Ishikawa (cell line): ENCODE data around the gene LCE2A.

ENCODE experiments used
- CEBPB ChIP-seq: IDR thresholded peaks from 2 replicates; pipeline ENCODE4 v1.6.1; 2012
- CREB1 ChIP-seq: IDR thresholded peaks from 2 replicates; pipeline ENCODE4 v1.6.1; 2012; ENCODE audit warnings: low read depth
- EGR1 ChIP-seq: IDR thresholded peaks from 2 replicates; pipeline ENCODE4 v1.6.1; 2012
- EP300 ChIP-seq: IDR thresholded peaks from 2 replicates; pipeline ENCODE4 v1.6.1; 2012; ENCODE audit warnings: borderline replicate concordance
- FOXM1 ChIP-seq: IDR thresholded peaks from 2 replicates; pipeline ENCODE4 v1.6.1; 2012; ENCODE audit warnings: low read depth, borderline replicate concordance
- NFIC ChIP-seq: IDR thresholded peaks from 2 replicates; pipeline ENCODE4 v1.6.1; 2012
- RAD21 ChIP-seq: IDR thresholded peaks from 2 replicates; pipeline ENCODE4 v1.6.1; 2012; ENCODE audit warnings: low read depth
- TAF1 ChIP-seq: IDR thresholded peaks from 2 replicates; pipeline ENCODE4 v1.6.1; 2012; ENCODE audit warnings: low read depth, mild to moderate bottlenecking
- TCF12 ChIP-seq: IDR thresholded peaks from 2 replicates; pipeline ENCODE4 v1.6.1; 2012; ENCODE audit warnings: low read depth
- TEAD4 ChIP-seq: IDR thresholded peaks from 2 replicates; pipeline ENCODE4 v1.6.1; 2012
- YY1 ChIP-seq: IDR thresholded peaks from 2 replicates; pipeline ENCODE4 v1.6.1; 2012; ENCODE audit warnings: low read depth
- ZBTB7A ChIP-seq: IDR thresholded peaks from 2 replicates; pipeline ENCODE4 v1.6.1; 2012; ENCODE audit warnings: low read depth
- TF ChIP-seq, protein P1 (sequence below): IDR thresholded peaks from 2 replicates; pipeline ENCODE4 v1.6.1; 2012; ENCODE audit warnings: low read depth, mild to moderate bottlenecking
- TF ChIP-seq, protein P2 (sequence below): IDR thresholded peaks from 2 replicates; pipeline ENCODE4 v1.6.1; 2012
- TF ChIP-seq, protein P3 (sequence below): IDR thresholded peaks from 2 replicates; pipeline ENCODE4 v1.6.1; 2012

Gene LCE2A, protein sequence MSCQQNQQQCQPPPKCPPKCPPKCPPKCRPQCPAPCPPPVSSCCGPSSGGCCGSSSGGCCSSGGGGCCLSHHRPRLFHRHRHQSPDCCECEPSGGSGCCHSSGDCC

DNA sequence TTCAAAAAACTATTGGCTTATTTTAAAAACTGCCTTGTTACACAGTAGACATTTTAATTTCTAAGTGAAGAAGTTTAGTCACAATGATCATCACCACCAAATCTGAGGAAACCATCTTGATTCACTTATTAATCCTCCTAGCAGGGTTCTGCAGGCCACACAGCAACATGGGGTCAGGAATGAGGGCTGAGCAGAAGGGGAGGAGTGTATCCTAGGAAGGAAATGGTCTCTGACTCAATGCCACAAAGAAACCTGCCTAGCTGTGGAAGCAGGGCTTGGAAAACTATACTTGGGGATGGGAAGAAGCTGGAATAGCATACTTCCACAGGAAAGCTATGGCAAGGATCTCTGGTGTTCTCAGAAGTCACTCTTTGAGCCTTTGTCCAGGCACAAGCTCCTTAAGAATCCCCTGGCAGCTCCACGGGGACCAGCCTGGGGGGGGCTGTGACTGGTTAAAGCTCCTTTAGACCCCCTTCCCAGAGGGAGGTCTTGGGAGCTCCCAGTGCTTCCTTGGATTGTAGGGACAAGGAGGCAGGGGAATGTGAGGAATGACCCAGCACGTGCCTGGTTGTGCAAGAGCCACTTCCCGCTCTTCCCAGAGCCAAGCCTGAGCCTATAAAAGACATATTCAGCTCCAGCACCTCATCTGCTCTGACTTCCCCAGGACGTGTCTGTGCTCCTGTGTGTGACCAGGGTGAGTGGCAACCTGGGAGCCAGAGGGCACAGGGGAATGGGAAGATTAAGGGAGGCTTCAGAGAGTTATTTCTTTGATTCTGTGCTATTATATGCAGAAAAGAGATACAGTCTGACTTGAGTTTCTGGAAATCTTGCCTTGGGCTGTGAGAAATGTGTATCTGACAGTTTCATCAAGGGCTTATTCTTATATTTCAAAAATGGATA lies at the start of gene LCE2A:
Gene LCE2A, plus strand, starts transcription at position 645 of the 900 bp plus-strand sequence. CDS start 557 bp downstream, outside the sequence.
- no peak for TF ChIP-seq TEAD4
- TF ChIP-seq RAD21: no peak
- no peak for TF ChIP-seq EP300
- TF ChIP-seq EGR1: no peak

DNA sequence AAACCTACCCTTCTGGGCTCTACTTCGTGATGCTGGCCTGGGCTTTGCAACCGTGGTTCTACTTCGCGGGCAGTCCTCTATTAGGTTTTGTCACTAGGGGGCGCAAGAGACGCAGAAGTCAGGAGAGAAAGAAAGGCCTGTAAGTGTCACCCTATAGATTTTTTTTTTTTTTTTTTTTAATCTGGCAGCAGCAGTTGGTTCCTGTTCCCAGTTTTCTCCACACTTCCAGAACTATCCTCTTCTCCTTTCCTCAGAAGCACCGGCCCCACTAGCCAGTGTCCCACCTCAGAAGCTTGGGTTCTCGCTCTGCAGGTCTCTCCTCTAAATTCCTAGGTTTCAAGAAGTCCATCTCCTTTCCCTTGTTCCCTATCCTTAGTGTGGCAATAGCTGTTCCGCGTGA lies 44.0 kb upstream of the LCE2A start:
- TF ChIP-seq ZBTB7A (no peak), RAD21 (peak; percentile 75)

DNA sequence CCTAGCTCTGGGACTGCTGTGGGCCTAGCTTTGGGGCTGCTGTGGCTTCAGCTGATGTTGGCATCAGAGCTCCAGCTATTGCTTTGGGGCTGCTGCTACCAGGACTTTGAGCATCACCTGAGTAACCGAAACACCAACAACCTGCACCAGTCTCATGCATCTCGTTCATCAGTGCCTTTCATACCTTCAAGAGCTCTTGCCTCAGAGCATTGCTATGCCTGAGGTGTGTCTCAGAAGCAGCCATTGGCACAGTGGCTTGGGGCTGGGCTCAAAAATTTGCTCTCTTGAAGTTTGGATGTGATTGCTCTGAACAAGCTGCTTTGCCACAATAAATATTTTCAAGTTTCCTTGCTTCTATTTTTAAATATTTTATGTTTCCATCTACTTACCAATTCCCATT lies 41.7 kb upstream of the LCE2A start:
- TF ChIP-seq NFIC: no peak
- no peak for TF ChIP-seq RAD21
- TF ChIP-seq TEAD4: no peak
- TF ChIP-seq, protein P1, sequence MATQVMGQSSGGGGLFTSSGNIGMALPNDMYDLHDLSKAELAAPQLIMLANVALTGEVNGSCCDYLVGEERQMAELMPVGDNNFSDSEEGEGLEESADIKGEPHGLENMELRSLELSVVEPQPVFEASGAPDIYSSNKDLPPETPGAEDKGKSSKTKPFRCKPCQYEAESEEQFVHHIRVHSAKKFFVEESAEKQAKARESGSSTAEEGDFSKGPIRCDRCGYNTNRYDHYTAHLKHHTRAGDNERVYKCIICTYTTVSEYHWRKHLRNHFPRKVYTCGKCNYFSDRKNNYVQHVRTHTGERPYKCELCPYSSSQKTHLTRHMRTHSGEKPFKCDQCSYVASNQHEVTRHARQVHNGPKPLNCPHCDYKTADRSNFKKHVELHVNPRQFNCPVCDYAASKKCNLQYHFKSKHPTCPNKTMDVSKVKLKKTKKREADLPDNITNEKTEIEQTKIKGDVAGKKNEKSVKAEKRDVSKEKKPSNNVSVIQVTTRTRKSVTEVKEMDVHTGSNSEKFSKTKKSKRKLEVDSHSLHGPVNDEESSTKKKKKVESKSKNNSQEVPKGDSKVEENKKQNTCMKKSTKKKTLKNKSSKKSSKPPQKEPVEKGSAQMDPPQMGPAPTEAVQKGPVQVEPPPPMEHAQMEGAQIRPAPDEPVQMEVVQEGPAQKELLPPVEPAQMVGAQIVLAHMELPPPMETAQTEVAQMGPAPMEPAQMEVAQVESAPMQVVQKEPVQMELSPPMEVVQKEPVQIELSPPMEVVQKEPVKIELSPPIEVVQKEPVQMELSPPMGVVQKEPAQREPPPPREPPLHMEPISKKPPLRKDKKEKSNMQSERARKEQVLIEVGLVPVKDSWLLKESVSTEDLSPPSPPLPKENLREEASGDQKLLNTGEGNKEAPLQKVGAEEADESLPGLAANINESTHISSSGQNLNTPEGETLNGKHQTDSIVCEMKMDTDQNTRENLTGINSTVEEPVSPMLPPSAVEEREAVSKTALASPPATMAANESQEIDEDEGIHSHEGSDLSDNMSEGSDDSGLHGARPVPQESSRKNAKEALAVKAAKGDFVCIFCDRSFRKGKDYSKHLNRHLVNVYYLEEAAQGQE: no peak
- no peak for TF ChIP-seq TAF1
- TF ChIP-seq FOXM1: no peak
- TF ChIP-seq, protein P2, sequence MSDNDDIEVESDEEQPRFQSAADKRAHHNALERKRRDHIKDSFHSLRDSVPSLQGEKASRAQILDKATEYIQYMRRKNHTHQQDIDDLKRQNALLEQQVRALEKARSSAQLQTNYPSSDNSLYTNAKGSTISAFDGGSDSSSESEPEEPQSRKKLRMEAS: no peak
- TF ChIP-seq TCF12: no peak
- no peak for TF ChIP-seq EGR1
- TF ChIP-seq EP300: no peak
- TF ChIP-seq ZBTB7A: no peak
- TF ChIP-seq, protein P3, sequence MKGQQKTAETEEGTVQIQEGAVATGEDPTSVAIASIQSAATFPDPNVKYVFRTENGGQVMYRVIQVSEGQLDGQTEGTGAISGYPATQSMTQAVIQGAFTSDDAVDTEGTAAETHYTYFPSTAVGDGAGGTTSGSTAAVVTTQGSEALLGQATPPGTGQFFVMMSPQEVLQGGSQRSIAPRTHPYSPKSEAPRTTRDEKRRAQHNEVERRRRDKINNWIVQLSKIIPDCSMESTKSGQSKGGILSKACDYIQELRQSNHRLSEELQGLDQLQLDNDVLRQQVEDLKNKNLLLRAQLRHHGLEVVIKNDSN: no peak

DNA sequence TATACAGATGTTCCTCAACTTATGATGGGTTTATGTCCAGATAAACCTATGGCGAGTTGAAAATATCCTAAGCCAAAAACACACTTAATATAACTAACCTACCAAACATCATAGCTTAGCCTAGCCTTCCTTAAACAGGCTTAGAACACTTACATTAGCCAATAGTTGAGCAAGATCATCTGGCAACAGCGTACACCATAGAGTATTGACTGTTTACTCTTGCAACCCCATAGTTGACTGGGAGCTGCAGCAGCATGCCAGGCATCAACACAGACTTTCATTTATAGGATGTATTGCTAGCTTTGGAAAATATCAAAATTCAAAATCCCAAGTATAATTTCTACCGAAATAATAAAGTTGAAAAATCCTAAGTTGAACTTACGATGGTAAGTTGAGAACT lies 40.5 kb upstream of the LCE2A start:
- TF ChIP-seq TEAD4: no peak
- TF ChIP-seq FOXM1: no peak
- TF ChIP-seq ZBTB7A: no peak
- TF ChIP-seq, protein P3: no peak
- TF ChIP-seq CREB1: no peak
- TF ChIP-seq TAF1: no peak
- TF ChIP-seq, protein P1: no peak
- no peak for TF ChIP-seq EGR1
- no peak for TF ChIP-seq TCF12
- TF ChIP-seq EP300: no peak
- no peak for TF ChIP-seq CEBPB
- TF ChIP-seq RAD21: no peak
- TF ChIP-seq NFIC: no peak
- TF ChIP-seq, protein P2: no peak
- no peak for TF ChIP-seq YY1

DNA sequence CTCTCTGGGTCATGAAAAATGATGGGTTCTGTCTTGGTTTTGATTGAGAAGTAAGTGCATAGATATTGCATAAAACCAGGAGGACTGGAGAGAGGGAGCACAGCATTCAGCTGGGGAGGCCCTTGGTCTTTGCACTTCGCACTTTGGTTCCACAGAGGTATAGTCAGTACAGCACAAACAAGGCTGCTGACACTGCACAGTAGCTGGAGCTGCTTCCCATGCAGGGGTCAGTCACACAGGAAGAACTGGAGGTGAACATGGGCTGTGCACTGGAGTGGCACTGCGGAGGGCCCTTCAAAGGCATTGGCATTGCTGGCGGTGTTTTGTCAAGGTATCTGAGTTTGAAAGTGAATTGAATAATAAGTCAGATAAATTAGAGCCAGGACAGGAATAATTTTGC lies 39.5 kb upstream of the LCE2A start:
- no peak for TF ChIP-seq TAF1
- TF ChIP-seq, protein P1: no peak
- no peak for TF ChIP-seq CEBPB
- TF ChIP-seq EGR1: no peak
- no peak for TF ChIP-seq ZBTB7A
- TF ChIP-seq, protein P2: no peak
- TF ChIP-seq, protein P3: no peak
- no peak for TF ChIP-seq EP300
